Heart right ventricle (tissue), 16 donors: ENCODE results near the gene PIGL. TPM values are rescaled to one million over a fixed set of nuclear protein-coding genes. Genes with fewer than 3 reads are reported as not detected.
"Not testable (repeated sequence)": the region's sequence is repeated elsewhere in the genome, so short reads cannot be mapped to it uniquely, and the experiment has no call there.

ENCODE experiments used
- ATAC-seq, 8 donors: fragments of 200-7000 bp; cut with Tn5 transposase; one replicate each; pipeline ENCODE4 v1.9.1; 2020; ENCODE audit warnings: mild to moderate bottlenecking in 8 of 8, moderate library complexity in 8 of 8, moderate number of reproducible peaks in 1 of 8
- DNase-seq, 2 donors: peaks; one replicate each; pipeline ENCODE4 v3.0.0-alpha.2; 2020
- H3K27ac ChIP-seq, 10 donors: fragments of 200-600 bp; sonication (generic) in 2 of 10; one replicate each; pipeline versions ENCODE4 v1.5.0 to v1.8.0; 2020 to 2022; ENCODE audit warnings: mild to moderate bottlenecking in 3 of 10
- H3K27me3 ChIP-seq, 7 donors: fragments of 200-600 bp; one replicate each; pipeline ENCODE4 v1.8.0; 2021 to 2022; ENCODE audit warnings: mild to moderate bottlenecking in 2 of 7
- H3K36me3 ChIP-seq, 9 donors: fragments of 200-600 bp; sonication (generic) in 1 of 9; one replicate each; pipeline versions ENCODE4 v1.5.0 to v1.8.0; 2020 to 2022; ENCODE audit warnings: mild to moderate bottlenecking in 2 of 9
- H3K4me1 ChIP-seq, 9 donors: fragments of 200-600 bp; sonication (generic) in 1 of 9; one replicate each; pipeline versions ENCODE4 v1.5.0 to v1.8.0; 2020 to 2022; ENCODE audit warnings: mild to moderate bottlenecking in 4 of 9
- H3K4me3 ChIP-seq, 10 donors: fragments of 200-600 bp; sonication (generic) in 2 of 10; one replicate each; pipeline versions ENCODE4 v1.5.0 to v1.8.0; 2020 to 2022; ENCODE audit warnings: mild to moderate bottlenecking in 7 of 10, moderate library complexity in 2 of 10
- H3K9me3 ChIP-seq, 11 donors: fragments of 200-600 bp in 10 of 11; sonication (generic) in 2 of 11; one replicate each; pipeline versions ENCODE4 v1.5.0 to v1.8.0; 2013 to 2022; ENCODE audit warnings: mild to moderate bottlenecking in 2 of 11, control low read depth in 1 of 11, moderate library complexity in 1 of 11
- CTCF ChIP-seq, 9 donors: fragments of 200-600 bp; sonication (generic) in 2 of 9; IDR thresholded peaks; one replicate each; pipeline versions ENCODE4 v1.5.0 to v1.8.0; 2021 to 2022; ENCODE audit warnings: antibody characterized with exemption in 9 of 9, mild to moderate bottlenecking in 5 of 9, moderate library complexity in 1 of 9
- WGBS, 2 donors: extraction: QIAGEN DNeasy Blood & Tissue Kit; methylation state at CpG; one replicate each; pipeline ENCODE4 v1.1.7; 2013; ENCODE audit warnings: inconsistent platforms in 1 of 2; 5-methylcytosine and 5-hydroxymethylcytosine counted together
- intact Hi-C, 10 donors: fragments of 100-400 bp; cut with DNase I; formaldehyde crosslinking; loops; one replicate each; pipeline versions ENCODE4 v1.11.1 to v1.14.2; 2022
- polyA plus RNA-seq, 2 donors: library from polyadenylated mRNA; stranded (reverse); fragments of 200-250 nt; gene quantifications; one replicate each; pipeline ENCODE4 v1.2.3, GENCODE V29; 2013
- total RNA-seq, 10 donors: library from RNA; stranded (reverse); fragmentation: NEBNext Ultra II Directional in 3 of 10; extraction: Animal tissue kit (Norgen Biotek cat#: 25700) in 3 of 10; gene quantifications; one replicate each; pipeline versions ENCODE4 v1.2.1 to v1.2.4, GENCODE V29; 2021 to 2023
- donor health status: Arrhythmogenic right ventricular cardiomyopathy.
- donor health status: ischemic (EF 13 %, LVEDD 7.1; RV severe dilation, severe dysfunction).
- donor health status: healthy with polysubstance abuse.
- donor health status: DM: no; HTN: yes; CAD: no.
- donor health status: DM: no; HTN: no; CAD: no.
- donor health status: ischemic (EF 25% LVEDD 6.9; RV normal size, moderate dysfunction).
- donor health status: ischemic (EF 25% LVEDD 5.7; RV mildly dilated, moderate dysfunction).
- donor health status: healthy.
- donor health status: DM: yes; HTN: yes; CAD: no.
- donor health status: Ischemic cardiomyopathy.
- donor health status: ischemic (EF 35%, LVEDD 5.7; RV mildly dilated, moderate dysfunction).
- donor health status: nonischemic (EF 11% LVEDD 7.7; RV severe dilation, severe dysfunction).
- donor health status: DM: yes; HTN: yes; CAD: no.
- donor health status: PGD.
- donor health status: ischemic (EF 29% LVEDD 5.4; RV normal size, mild dysfunction).
- donor health status: nonischemic (EF 23%, LVEDD 6.1; RV moderate dilation, normal function).

PIGL gene
- total and polyA plus RNA-seq, 12 donors = 6.1 to 14.6 (median 9.5) TPM

- Histone ChIP-seq H3K4me1 (peaks cover 8 to 61% (median 43%) of the 10 kb centered on the region in 9 donors), H3K27ac (no peak overlapping the region), H3K4me3 (no peak overlapping the region), H3K36me3 (peaks cover 0 to 56% (median 10%) of the 10 kb centered on the region in 9 donors), H3K27me3 (no peaks in the 10 kb centered on the region), H3K9me3 (no peaks in the 10 kb centered on the region)
- no peak for TF ChIP-seq CTCF (IDR thresholded peaks at IDR 0.05)
- intact Hi-C loops = no loop called here
- no peak for ATAC-seq
- WGBS, 2 donors = 83 to 94% methylated on average over 1 of the region's 1 CpG
- DNase-seq = no peak
Observed at GRCh38 chr17:16197276-16197675, 19.7 kb upstream of the PIGL start.

GRCh38 chr17:16199093-16199492, 17.9 kb upstream of the PIGL start:
- WGBS, 2 donors = 27 to 50% methylated on average over 6 of the region's 6 CpGs
- no peak for TF ChIP-seq CTCF (IDR thresholded peaks at IDR 0.05)
- Histone ChIP-seq H3K9me3 (no peaks in the 10 kb centered on the region), H3K27me3 (no peaks in the 10 kb centered on the region), H3K27ac (peak overlapping the region in 4 of 10 donors; percentile 44 to 57 (median 49)), H3K36me3 (peaks cover 0 to 37% (median 8%) of the 10 kb centered on the region in 9 donors), H3K4me1 (peaks cover 11 to 74% (median 55%) of the 10 kb centered on the region in 9 donors), H3K4me3 (no peak overlapping the region)
- ATAC-seq (peak in 2 of 8 donors; percentile 11 to 52), DNase-seq (peak in 1 of 2 donors; percentile 51)
- intact Hi-C loops = no loop called here

GRCh38 chr17:16201693-16202131, 15.3 kb upstream of the PIGL start:
- H3K9me3 ChIP-seq, intact Hi-C loops, ATAC-seq, DNase-seq, H3K4me3 ChIP-seq, H3K27me3 ChIP-seq: not testable (repeated sequence)
- H3K27ac ChIP-seq = peak overlapping the region in 2 of 10 donors; percentile 45 to 66
- peaks cover 11 to 72% (median 54%) of the 10 kb centered on the region in 9 donors for H3K4me1 ChIP-seq
- H3K36me3 ChIP-seq = peaks cover 0 to 17% (median 8%) of the 10 kb centered on the region in 9 donors
- 89 to 94% methylated on average over 13 of the region's 13 CpGs for WGBS, 2 donors

- peak overlapping the region in 9 of 10 donors; percentile 5 to 75 (median 54) for H3K27ac ChIP-seq
- H3K4me3 ChIP-seq, H3K36me3 ChIP-seq, H3K27me3 ChIP-seq, intact Hi-C loops, H3K9me3 ChIP-seq: not testable (repeated sequence)
- 41 to 48% methylated on average over 5 of the region's 5 CpGs for WGBS, 2 donors
- ATAC-seq = peak in 1 of 8 donors; percentile 8
- peaks cover 11 to 72% (median 53%) of the 10 kb centered on the region in 9 donors for H3K4me1 ChIP-seq
- peak in 1 of 2 donors; percentile 19 for DNase-seq
Observed at GRCh38 chr17:16202554-16203500, 14.2 kb upstream of the PIGL start.

- H3K9me3 ChIP-seq, ATAC-seq, intact Hi-C loops, H3K27me3 ChIP-seq, H3K36me3 ChIP-seq, DNase-seq, H3K4me3 ChIP-seq: not testable (repeated sequence)
- Histone ChIP-seq H3K27ac (peak overlapping the region in 1 of 10 donors; percentile 13), H3K4me1 (peaks cover 11 to 66% (median 40%) of the 10 kb centered on the region in 9 donors)
- 95% methylated on average over 6 of the region's 6 CpGs for WGBS, 2 donors
Observed at GRCh38 chr17:16204763-16205162, 12.2 kb upstream of the PIGL start.
